ENCODE data around the gene FAM114A1.
"Not testable (repeated sequence)": the region's sequence is repeated elsewhere in the genome, so short reads cannot be mapped to it uniquely, and the experiment has no call there.

The FAM114A1 gene

DNA sequence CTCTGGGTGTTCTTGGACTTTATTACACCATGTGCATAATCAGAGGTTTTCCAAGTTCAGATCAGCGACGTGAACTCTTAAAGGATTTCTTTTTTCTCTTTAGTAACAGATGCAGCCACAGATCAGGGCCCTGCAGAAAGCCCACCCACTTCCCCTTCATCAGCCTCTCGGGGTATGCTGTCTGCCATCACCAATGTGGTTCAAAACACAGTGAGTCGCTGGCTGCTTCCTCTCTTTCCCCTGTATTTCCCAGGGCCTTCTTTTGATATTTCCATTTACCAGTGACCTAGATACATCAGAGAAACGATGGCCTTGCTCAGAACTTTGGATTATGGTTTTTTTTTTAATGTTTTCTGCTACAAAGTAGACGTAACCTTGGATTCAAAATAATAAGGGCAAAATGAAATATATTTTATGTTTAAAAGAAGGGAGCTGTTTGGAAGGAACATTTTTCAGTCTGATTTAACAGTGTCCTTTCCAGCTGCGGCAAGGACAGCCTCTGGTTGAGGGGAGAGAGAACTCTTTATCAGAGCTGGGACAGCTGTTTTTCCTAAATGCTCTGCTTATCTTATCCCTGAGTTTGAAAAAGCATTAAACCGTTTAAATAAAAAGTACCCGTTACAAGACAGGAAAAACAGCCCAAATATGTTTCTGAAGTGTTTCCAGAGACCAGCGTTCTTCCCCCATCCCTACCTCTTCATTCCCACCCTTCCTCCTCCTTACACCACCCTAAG is 38.2 kb downstream of the FAM114A1 start:
- DNase-seq, result no peak

DNA sequence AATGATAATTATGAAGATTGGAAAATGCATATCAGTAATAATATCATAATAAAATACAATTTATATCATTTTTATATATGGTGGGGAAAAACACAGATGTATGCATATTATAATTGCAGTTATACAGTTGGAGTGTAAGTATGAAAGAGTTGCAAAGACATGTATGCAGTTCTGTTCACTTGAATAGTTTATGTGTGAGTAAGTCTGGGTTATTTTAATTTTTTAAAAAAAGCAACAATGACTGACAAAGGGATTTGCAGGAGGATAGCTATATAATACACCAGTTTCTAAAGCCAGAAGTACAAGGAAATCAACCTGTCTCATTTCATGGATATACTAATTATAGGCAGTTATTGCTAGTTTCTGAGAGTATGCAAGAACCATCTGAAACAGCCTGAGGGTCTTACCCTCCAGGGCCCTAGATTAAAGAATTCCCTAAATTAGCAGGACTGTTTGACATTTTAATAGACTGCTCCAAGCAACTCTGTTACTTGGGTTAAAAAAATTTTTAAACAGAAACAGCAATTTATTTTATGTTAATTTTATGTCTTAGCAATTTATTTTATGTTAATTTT is 40.2 kb downstream of the FAM114A1 start:
- DNase-seq, result no peak

DNA sequence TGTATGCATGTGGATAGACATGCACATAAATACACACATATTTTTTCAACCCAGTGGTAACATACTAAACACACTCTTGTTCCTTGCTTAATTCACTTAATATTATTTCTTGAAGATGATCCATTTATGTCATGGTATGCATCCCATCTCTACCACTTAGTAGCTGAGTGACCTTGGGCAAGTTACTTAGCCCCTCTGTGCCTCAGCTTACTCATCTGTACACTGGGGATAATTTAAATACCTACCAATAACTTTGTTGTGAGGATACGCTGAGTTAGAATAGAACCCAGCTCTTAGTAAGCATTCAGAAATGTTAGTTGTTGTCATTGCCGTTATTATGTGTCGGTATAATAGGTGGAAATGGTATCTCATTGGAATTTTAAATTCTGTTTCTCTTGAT is 41.4 kb downstream of the FAM114A1 start:
- no peak for DNase-seq

DNA sequence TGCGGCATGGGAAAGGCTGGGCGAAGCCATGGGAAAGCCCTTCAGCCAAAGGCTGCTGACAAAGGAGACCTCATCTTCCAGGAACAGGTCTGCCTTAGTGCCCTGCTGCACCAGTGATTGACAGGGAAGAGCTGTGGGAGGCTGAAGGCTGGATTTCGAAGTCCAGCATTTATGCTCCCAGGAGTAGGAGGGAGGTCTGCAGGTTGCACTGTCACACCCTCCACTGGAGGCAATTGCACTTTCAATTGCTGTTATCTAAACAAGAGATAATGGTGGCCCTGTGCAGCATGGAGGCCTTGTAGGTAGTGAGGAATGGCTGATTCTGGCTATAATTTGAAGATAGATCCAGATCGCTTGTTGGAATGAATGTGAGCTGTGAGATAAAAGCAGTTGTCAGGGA is 43.7 kb downstream of the FAM114A1 start:
- DNase-seq, result no peak

DNA sequence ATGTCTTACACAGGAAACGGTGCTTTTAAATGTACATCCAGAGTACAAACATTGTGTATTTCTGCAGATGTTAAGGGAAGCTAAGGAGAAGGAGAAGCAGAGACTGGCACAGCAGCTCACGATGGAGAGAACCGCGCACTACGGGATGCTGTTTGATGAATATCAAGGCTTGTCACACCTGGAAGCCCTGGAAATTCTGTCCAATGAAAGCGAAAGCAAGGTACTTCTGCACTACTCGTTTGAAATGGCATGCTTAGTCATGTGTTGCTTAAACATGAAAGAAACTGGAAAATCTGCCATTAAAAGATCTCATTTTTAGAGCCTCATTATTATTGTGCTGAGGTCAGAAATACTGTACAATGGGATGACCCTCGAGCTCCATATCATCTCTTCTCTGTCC is 47.2 kb downstream of the FAM114A1 start:
- no peak for DNase-seq

DNA sequence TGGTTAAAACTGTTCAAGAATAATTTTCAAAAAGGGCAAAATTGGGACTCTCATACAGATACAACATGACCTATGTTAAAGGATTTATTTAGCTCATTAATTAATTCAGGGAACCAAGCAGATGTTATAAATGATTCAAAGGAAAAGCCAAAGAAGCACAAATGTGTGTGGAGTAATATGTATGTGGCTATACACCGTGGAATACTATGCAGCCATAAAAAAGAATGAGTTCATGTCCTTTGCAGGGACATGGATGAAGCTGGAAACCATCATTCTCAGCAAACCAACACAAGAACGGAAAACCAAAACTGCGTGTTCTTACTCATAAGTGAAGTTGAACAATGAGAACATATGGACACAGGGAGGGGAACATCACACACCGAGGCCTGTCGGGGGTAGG is 48.7 kb downstream of the FAM114A1 start:
- not testable (repeated sequence) for DNase-seq

DNA sequence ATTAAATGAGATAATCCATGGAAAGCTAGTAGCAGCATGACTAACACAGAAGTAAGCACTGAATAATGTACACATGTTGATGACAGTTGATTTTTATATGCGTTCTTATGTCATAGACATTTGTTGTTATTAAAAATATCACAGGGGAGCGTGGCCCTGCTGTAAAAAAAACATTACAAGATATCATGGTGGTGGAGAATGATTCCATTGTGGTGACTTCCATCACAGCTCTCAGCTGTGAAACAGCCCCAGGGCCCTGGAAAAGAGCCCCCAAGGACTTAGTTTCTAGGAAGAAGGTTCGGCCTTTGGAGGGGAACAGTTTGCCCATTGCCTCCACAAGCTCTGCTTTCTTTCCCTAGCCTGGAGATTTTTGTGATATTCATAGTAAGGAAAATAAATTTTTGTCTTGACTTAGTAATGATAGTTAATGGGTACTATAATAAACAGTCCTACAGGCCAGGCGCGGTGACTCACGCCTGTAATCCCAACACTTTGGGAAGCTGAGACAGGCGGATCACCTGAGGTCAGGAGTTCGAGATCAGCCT is 49.9 kb downstream of the FAM114A1 start:
- DNase-seq, result no peak

DNA sequence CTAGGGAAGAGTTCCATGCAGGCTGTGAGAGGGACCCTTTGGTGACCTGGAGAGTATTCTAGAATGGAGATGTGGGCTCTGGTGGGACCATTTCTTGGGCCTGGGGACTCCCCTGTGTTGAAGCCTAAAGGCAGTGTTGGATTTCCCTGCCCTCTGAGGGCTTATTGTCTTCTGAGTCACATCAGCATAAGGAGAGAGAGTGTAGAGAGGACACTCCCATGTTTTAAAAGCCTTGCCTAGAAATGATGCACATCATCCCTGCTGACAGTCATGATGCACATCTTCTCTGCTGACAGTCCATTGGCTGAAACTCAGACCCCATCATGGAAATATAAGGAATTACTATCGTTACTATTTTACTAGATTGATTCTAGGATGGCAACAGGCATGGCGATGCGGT is 51.9 kb downstream of the FAM114A1 start:
- no peak for DNase-seq

DNA sequence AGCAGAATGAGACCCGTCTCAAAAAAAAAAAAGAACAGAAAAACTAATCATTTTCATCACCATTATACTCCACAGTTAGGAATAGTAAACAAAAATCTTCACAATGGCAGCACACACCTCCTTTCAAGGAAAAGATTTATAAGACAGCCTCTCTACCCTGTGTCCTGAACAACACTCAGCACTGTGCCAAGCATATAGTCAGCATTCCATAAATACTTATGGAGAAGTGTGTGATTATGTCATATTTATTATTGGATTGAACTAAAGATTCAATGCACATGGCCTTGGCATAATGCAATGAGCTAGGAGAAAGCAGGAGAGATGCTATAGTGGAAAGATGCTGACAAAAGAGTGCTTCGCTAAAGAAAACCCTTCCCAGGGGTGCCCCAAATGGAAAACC is 52.6 kb downstream of the FAM114A1 start:
- no peak for DNase-seq

DNA sequence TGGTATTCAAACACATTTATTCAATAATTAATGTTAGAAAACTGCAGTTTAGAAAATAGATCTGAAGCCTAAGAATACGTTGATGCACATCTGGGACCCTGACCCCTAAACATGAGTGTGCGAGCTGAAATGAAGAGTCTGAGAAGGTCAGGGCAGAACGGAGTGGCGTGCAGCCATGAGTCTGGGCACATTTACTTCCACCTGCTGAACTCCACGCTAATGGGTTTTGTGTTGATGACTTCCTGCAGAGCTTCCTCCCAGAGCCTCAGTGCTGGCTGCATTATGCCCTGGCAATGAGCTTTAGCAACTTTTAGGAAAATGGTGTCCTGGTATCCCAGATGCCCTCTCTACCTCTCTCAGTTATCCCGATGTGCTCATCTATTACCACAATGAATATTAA is 53.1 kb downstream of the FAM114A1 start:
- DNase-seq, result no peak

DNA sequence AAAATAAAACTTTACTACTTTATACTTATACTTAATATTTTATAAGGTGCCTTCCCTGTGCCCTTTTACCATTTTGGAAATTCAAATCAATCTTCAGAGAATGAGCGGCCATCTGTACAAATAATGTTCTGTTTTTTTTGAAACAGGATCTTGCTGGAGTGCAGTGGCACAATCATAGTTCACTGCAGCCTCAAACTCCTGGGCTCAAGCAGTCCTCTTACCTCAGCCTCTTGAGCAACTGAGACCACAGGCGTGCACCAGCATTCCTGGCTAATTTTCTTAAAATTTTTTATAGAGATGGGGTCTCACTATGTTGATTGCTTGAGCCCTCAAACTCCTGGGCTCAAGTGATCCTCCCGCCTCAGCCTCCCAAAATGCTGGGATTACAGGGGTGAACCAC is 53.5 kb downstream of the FAM114A1 start:
- DNase-seq, result no peak

DNA sequence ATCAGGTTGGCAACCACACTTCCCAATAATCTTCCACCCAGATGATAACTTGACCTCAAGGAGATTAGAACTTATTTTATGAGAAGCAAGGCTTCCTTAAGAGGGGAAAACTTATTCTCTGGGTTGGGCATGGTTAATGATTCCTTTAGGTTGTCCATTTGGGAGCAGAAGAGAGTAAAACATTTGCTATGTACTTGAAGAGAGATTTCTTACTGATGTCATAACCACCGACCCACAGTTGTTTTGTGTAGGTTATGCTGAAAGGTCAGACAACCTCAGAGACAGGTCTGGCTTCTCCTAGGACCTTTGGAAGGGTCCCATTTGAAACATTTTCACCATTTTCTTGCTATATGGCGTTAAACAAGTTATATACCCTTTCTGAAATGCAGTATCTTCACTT is 56.1 kb downstream of the FAM114A1 start:
- DNase-seq, result no peak

DNA sequence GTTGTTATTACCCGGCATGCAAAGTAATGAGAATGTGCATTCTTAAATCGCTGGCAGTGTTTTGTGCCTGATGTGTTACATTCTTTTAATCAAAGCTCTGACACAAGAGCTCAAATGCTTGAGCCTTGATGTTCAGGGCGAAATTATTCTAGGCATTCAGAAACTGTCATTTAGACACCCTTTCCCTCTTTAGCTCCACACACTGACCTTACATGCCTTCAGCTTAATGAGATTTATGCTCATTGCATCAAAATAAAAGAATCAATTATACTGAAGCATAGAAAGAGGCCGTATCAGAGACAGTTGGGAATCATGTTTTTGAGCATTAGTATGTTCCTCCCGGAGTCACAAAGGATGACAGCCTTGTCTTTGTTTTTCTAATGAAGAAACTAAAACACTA is 56.7 kb downstream of the FAM114A1 start:
- no peak for DNase-seq

DNA sequence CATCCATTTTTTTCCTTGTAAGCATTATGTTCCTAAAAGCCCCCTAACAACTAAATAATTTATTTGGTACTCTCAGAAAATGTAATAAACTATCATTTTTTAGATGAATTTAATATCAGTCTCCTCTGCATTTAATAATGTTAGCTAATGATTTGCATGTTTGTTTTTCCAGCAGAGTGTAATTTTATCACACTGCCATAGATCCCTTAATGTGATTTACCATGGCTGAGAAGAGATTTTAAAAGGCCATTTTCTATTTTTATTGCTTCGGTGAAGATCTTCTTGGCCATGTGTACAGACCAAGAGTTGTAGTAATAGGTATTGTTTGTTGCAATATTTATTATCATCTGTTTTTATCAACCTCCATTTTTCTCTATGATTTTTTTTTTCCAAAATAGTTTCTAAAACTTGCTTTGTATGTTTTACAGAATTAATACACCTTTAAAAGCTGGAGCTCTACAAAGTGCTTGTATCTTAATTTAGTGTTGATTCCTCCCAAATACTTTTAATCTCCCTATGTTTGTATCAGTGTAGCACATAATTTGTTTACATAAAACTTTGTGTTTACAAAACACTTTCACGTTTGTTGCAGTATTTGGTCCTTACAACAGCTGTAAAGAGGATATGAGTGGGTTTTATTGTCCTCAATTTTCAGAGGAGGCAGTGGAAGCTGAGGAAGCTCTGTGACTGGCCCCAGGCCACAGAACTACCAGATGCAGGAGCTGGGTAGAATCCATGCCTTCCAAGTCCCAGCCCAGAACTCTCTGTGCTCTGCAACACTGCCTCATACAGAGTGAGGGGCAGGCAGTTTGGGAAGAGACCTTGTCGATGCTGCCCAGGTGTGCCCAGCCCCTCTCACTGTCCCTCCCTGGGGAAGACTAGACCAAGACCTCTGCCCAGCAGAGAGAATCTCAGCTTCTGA is 58.1 kb downstream of the FAM114A1 start:
- no peak for DNase-seq

DNA sequence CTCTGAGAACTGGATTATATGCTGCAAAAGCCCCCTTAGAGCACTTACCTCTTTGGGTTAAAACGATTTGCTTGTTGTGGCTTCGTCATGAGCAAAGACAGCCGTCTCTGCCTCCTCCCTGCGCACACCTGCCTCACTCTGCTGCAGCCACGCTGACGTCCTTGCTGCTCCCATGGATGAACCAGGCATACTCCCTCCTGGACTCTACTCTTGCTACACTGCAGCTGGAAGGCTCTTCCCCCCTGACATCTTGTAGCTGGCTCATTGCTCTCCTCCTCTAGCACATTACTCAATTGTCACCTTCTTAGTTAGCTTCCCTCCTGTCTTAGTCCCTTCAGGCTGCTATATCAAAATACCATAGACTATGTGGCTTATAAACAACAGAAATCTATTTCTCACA is 59.3 kb downstream of the FAM114A1 start:
- DNase-seq, result no peak

DNA sequence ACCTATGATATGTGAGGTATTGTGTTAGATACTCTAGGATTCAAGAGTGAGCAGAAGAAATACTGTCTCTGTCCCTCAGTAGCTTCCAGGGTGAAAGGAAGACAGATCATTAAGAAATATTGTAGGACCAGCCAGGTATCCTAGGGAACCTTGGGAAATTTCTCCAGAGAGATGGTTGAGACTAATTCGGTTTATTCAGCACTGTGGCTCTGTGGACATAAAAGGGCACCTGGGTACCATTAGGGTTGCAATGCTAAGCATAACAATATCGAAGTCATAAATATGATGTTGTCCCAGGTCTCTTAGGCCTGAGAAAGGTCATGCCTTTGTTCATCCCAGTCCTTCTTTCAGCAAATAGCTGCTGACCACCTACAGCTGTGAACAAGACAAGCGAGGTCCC is 61.0 kb downstream of the FAM114A1 start:
- DNase-seq, result no peak

DNA sequence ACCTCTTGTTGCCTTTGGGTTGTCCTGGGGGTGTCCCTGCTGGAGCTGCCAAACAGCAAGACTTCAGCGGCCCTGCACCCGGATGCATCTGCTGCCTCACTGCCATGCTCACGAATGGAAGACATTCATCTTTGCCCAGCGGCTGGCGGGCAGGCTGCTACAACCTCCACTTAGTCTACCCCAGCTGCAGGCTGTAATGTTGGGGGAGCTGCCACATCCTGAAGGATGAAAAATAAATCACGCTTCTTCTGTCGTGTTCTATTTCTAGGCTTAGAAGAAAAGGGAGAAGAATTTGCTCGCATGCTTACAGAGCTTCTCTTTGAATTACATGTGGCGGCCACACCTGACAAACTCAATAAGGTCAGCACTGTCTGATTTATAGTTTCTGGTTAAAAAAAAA is 61.4 kb downstream of the FAM114A1 start:
- no peak for DNase-seq

DNA sequence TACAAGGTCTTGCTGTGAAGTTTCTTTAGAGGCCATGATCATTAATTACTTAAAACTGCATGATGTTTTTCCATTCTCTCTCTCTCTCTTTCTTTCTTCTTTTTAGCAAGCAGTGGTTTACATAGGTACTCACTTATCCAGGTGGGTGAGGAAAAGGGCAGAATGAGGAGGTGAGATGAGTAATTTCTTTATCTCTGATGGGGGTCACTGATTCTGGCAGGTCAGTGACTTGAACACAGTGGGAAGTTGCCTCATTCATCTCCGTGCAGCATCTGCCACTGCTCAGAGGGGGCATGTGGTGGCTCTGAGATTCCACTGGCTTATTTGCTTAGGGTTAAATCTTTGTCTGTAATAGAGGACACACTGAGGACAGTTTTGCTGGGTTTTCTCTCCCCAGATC is 62.6 kb downstream of the FAM114A1 start:
- DNase-seq, result no peak

DNA sequence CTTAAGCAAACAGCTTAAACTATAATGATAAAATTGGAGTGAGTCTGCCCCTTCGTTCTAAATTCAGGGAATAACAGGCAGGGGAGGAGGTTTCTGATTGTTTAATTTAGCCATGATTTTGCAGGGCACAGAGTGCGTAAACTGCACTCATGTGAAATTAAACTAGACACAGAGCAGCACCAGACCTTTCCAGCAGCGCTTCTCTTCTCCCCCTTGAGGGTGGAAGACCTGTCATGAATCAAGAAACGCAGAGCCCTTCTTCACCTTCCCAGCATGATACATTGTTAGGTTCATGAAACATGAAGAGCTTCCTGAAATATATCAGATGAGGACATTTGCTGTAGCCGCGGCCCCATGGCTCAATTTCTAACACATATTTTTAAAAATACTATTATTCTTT is 63.1 kb downstream of the FAM114A1 start:
- no peak for DNase-seq

DNA sequence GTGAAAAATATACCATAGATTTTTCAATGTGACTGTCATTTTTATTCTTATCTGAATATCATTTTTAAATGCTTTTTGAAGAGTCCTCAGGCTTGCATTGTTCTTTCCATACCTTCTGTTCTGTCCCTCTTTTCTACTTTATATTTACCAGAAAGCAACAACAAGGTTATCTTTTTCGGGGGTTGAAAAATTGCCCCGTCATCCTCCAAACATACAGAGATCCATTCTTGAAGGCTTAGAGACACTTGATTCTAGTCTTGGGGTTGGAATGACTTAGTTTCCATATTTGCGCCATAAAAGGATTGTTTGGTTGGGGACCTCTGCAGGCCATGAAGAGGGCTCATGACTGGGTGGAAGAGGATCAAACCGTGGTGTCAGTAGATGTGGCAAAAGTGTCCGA is 63.5 kb downstream of the FAM114A1 start:
- DNase-seq, result no peak

DNA sequence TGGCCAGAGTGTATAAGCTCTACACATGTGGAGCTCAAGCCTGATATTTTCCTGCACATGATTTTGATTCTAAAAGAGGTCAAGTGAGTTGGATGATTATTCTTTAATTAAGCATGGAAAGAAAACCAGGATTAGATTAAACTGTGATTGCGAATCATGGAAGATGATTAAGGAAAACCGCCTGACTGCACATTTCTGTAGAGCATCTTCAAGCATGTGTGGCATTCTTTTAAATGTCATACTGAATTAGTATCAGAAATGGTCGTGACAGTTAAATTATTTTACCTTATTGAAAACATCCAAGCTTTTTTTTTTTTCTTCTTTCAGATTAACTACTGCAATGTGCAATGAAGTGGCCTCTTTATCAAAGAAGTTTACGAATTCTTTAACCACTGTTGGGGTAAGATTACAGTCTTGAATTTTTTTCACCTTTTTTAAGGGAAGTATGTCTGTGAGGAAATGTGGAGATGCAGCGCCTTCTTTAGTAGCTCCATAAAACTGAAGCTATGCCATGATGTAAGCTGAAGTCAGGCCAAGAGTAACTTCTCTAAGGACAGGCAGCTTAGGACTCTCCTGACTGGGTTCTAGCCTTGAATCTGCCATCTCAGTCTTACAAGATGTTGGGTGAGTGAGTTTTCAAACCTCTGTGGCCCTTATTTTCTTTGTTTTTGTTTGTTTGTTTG is 67.9 kb downstream of the FAM114A1 start:
- no peak for DNase-seq

DNA sequence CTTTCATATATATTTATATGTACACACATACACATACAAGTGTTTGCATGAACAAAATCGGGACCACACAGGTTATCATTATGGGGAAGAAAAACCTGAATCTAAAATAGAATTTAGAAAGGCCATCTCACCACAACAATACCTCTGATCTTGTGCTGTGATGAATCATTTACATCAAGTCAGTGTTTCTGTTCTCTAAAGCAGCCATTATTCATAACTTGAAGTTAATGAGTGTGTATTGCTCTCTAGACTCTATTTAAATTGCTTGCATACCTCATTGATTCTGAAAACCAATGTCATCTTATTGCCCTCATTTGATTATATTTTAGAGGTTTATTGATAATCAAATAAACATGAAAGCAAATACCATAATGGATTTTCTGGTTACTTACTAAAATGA is 71.6 kb downstream of the FAM114A1 start:
- DNase-seq, result no peak

DNA sequence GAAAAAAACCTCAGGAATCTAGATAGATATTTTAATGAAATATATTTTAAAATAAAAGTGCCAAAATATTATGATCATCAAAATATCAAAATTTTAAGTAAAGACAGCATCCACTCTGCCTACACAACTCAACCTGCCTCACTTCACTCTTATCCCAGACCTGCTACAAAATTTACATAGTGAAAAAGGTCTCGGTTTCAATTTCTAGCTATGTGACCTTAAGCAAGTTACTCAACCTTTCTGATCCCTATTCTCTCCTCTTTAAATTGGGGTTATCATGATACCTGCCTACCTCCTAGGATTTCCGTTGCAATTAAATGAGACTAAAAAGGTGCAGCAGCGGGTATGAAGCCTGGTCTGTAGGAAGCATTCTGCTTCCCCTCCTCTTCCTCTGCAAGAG is 72.9 kb downstream of the FAM114A1 start:
- DNase-seq, result no peak

All from NCI-H446 (cell line).